Ovary (tissue), 9 donors: ENCODE results near the gene MYT1. TPM values are rescaled to one million over a fixed set of nuclear protein-coding genes. Genes with fewer than 3 reads are reported as not detected.

ENCODE experiments used
- DNase-seq, 5 donors: peaks; one replicate each; pipeline ENCODE4 v3.0.0-alpha.2; 2019 to 2020
- H3K27ac ChIP-seq, 2 donors: fragments of 200-600 bp; one replicate each; pipeline versions ENCODE4 v1.5.1 to v1.8.0; 2019 to 2022
- H3K27me3 ChIP-seq: fragments of 200-600 bp; one replicate; pipeline ENCODE4 v1.8.0; 2022
- H3K36me3 ChIP-seq: fragments of 200-600 bp; sonication (generic); one replicate; pipeline ENCODE4 v1.5.1; 2019
- H3K4me1 ChIP-seq: one replicate; pipeline ENCODE4 v1.8.1; 2013; ENCODE audit warnings: mild to moderate bottlenecking, moderate library complexity; ENCODE audit not compliant: insufficient read depth
- H3K4me3 ChIP-seq: fragments of 200-600 bp; sonication (generic); one replicate; pipeline ENCODE4 v1.5.1; 2017
- H3K9me3 ChIP-seq, 2 donors: fragments of 200-600 bp in 1 of 2; sonication (generic) in 1 of 2; one replicate each; pipeline versions ENCODE4 v1.5.1 to v1.8.1; 2013 to 2019; ENCODE audit warnings: mild to moderate bottlenecking in 1 of 2, moderate library complexity in 1 of 2
- CTCF ChIP-seq, 3 donors: fragments of 450-650 bp in 2 of 3; fragments of 200-600 bp in 1 of 3; IDR thresholded peaks; one replicate each; pipeline versions ENCODE4 v1.5.1 to v1.8.0; 2016 to 2022; ENCODE audit warnings: antibody characterized with exemption in 3 of 3, mild to moderate bottlenecking in 1 of 3
- EP300 ChIP-seq: sonication (generic); formaldehyde crosslinking; IDR thresholded peaks from one replicate; pipeline ENCODE4 v1.6.1; 2017; ENCODE audit warnings: antibody characterized with exemption
- POLR2A ChIP-seq: fragments of 450-650 bp; IDR thresholded peaks from one replicate; pipeline ENCODE4 v1.6.1; 2017; ENCODE audit warnings: antibody characterized with exemption, mild to moderate bottlenecking, moderate library complexity
- WGBS, 3 donors: extraction: QIAGEN DNeasy Blood & Tissue Kit in 1 of 3; methylation state at CpG; one replicate each; pipeline versions ENCODE4 v1.1.5 to v1.1.7; 2013 to 2017; 5-methylcytosine and 5-hydroxymethylcytosine counted together
- intact Hi-C, 4 donors: fragments of 100-400 bp; cut with DNase I; formaldehyde crosslinking; loops; one replicate each; pipeline versions ENCODE4 v1.11.0 to v1.15.1; 2022 to 2023
- polyA plus RNA-seq, 2 donors: library from polyadenylated mRNA; stranded (reverse); fragments of 200-250 nt in 1 of 2; fragments of 350-450 nt in 1 of 2; fragmentation: Illumina TruSeq in 1 of 2; extraction: RNeasy Lipid Tissue Mini Kit (QIAGEN cat#74804) in 1 of 2; gene quantifications; one replicate each; pipeline ENCODE4 v1.2.3, GENCODE V29; 2013 to 2014
- total RNA-seq, 7 donors: library from RNA; depleted of rRNA in 2 of 7; stranded (reverse); fragments of >200 nt in 2 of 7; fragmentation: NEBNext Ultra II Directional in 3 of 7; extraction: Animal tissue kit (Norgen Biotek cat#: 25700) in 3 of 7; gene quantifications; one replicate each; pipeline versions ENCODE4 v1.1.0 to v1.2.4, GENCODE V29; 2016 to 2023
- donor health status: DM: no; HTN: no; CAD: no; lungs with moderate emphysema.
- donor health status: DM: no; HTN: no; CAD: no.
- donor health status: Bipolar disorder and iron deficiency.
- donor health status: DM: yes; HTN: yes; CAD: no.
- donor health status: DM: no; HTN: no; CAD: no.
- donor health status: DM: yes; HTN: yes; CAD: no.

Gene MYT1
- total and polyA plus RNA-seq, 9 donors, result 0.05 to 0.25 (median 0.13) TPM; not detected in 1

DNA sequence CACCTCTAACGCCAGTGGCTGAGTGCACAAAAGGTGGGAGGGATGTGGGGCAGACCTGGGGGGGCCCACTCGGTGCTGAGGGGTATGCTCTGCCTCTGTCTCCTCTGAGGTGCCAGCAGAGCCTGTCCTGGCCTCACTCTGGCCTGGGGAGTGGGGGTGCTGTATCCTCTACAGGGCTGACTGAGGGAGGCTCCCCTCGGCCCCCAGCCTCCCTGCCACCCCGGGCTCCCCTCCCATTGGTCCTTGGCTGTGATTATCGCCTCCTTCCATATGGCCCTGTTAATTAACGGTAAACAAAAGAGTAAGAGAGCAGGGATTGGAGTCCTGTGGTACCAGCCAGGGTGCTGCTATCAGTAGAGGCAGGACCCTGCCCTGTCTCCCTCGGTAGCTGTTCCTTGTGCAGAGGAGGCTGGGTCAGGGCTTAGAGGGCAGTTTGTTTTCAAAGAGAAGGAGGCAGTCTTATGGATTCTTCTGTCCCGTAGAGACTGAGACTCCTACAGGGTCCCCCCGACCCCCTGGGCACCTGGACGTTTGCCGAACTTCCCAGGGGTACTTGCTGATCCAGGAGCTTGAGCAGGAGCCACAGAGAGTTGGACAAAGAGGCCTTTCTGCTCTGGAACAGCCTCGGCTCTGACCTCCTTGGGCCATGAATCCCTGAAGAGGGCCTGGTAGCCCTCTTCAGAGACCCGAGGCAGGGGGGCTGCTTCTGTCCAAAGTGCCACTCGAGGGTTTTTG lies 1.8 kb downstream of the MYT1 start:
- WGBS, 3 donors, result 56 to 65% (median 62%) methylated on average over 14 of the region's 14 CpGs
- H3K4me3 ChIP-seq, result no peak overlapping the region
- H3K27ac ChIP-seq, result no peak overlapping the region
- intact Hi-C loops, result no loop called here
- H3K27me3 ChIP-seq, result no peaks in the 10 kb centered on the region
- DNase-seq, result no peak
- no peaks in the 10 kb centered on the region for H3K36me3 ChIP-seq
- peaks cover 3% of the 10 kb centered on the region for H3K4me1 ChIP-seq
- TF ChIP-seq CTCF (IDR thresholded peaks at IDR 0.05) (no peak), POLR2A (no peak), EP300 (no peak)
- no peaks in the 10 kb centered on the region for H3K9me3 ChIP-seq

DNA sequence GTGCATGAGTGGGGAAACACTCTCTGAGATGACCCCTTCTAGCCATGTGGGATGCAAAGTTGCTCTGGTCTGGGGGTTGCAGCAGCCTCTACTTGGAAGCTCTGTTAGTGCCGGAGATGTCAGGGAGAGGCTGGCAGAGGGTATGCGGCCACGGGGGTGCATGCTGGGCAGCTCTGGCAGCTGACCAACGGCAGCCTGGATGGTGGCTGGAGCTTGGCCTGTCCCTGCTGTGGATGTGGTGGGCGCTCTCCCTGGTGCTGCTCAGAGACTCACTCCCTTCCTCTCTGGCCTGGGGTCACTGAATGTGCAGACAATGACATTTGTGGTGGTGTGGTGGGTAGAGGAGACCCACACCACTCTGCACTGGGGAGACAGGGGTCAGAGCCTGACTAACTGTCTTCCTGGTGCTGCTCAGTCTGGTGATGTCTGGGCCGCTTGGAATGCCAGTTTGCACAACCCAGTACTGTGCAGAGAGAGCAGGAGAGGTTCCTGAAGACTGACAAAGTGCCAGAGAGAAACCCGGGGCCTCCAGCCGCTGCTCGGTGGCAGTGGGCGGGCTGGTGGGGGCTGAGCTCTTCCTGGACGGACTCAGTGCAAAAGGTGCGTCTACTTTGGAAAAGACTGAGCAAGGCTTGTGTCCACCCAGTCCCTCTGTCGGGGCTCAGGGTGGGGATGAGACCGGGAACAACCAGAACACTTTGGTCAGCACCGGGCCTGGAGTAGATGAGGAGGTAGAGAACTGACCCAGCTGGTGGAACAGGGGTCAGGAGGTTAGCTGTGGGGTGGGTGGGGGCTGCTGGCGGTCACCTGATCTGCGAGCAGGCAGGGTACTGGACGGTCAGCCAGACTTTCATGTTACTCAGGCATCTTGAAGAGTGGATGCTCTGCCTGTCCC lies 2.7 kb downstream of the MYT1 start:
- intact Hi-C loops, result no loop called here
- Histone ChIP-seq H3K36me3 (no peaks in the 10 kb centered on the region), H3K27me3 (no peaks in the 10 kb centered on the region), H3K4me1 (peaks cover 3% of the 10 kb centered on the region), H3K9me3 (no peaks in the 10 kb centered on the region), H3K4me3 (no peak overlapping the region), H3K27ac (no peak overlapping the region)
- no peak for TF ChIP-seq POLR2A
- DNase-seq, result no peak
- WGBS, 3 donors, result 56 to 64% (median 63%) methylated on average over 18 of the region's 18 CpGs

DNA sequence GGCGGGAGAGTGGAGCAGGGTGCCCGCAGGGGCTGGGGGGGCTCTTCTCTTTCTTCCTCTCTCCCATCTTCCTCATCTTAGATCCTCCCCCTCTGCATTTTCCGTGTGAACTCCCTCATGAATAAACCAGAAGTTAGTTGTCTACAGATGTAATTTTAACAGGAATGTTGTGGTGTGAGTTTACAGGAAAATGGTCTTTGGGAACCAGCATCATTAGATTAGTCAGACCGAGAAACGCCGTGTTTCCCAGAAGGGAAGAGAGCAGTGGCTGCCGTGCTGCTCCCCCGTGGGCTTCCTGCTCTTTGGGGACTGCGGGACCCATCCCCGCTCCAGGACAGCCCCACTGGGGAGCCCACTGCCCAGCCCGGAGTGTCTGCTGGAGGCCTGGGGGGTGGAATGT lies 3.4 kb downstream of the MYT1 start:
- TF ChIP-seq POLR2A, result no peak
- TF ChIP-seq EP300, result no peak
- no peak for TF ChIP-seq CTCF (IDR thresholded peaks at IDR 0.05)
- H3K4me1 ChIP-seq, result peaks cover 3% of the 10 kb centered on the region
- no peak overlapping the region for H3K4me3 ChIP-seq
- 24 to 45% (median 30%) methylated on average over 11 of the region's 11 CpGs for WGBS, 3 donors
- no peaks in the 10 kb centered on the region for H3K9me3 ChIP-seq
- H3K27ac ChIP-seq, result peak overlapping the region in 1 of 2 donors; percentile 48
- intact Hi-C loops, result no loop called here
- DNase-seq, result no peak
- no peaks in the 10 kb centered on the region for H3K36me3 ChIP-seq
- no peaks in the 10 kb centered on the region for H3K27me3 ChIP-seq

DNA sequence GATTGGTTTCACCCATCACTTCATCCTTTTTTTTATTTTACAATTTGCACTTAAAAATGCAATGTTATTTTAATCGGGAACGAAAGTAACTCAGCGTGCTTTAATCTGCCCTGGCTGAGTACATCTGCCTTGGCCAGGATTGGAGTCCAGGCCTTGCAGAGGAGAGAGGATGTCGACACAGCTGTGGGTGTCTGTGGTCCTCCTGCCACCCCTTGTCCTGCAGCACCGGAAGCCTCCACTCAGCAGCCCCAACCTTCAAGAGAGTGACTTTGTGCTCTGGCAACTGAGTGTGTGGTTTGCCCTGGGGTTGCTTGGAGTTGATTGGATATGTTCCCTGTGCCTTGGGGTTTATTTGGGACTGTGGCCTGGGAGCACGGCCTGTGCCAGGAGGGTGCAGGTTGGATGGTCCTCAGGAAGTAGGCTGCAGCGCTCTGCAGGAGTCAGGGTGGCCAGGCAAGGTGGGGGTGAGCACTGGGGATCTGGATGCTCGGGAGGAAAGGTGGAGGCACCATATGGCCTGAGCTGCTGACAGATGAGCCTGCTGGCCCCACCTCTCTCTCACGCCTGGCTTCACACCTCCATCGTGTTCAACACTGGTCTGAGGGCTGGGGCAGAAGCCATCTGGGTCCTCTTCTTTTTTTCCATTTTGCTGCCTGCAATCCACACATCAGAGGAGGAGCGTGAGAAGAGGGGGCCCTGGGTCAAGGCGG lies 4.3 kb downstream of the MYT1 start:
- peaks cover 3% of the 10 kb centered on the region for H3K4me1 ChIP-seq
- H3K4me3 ChIP-seq, result no peak overlapping the region
- WGBS, 3 donors, result 25 to 33% (median 31%) methylated on average over 12 of the region's 12 CpGs
- no peak for TF ChIP-seq POLR2A
- no peak for TF ChIP-seq EP300
- no peak for TF ChIP-seq CTCF (IDR thresholded peaks at IDR 0.05)
- no peaks in the 10 kb centered on the region for H3K27me3 ChIP-seq
- no peaks in the 10 kb centered on the region for H3K9me3 ChIP-seq
- intact Hi-C loops, result no loop called here
- H3K27ac ChIP-seq, result no peak overlapping the region
- no peaks in the 10 kb centered on the region for H3K36me3 ChIP-seq
- no peak for DNase-seq
